DMS 273 treated with DMSO at 0.1 percent for 48 hours (cell line): ENCODE results near the gene SLC2A11.
"Not testable (repeated sequence)": the region's sequence is repeated elsewhere in the genome, so short reads cannot be mapped to it uniquely, and the experiment has no call there.

ENCODE experiments used
- DNase-seq: peaks from one replicate; lab custom pipeline; 2025; lab: John Stamatoyannopoulos, UW

The SLC2A11 gene

GRCh38 chr22:23891726-23892125 lies 34.1 kb downstream of the SLC2A11 start:
- no peak for DNase-seq

GRCh38 chr22:23892130-23892529 lies 34.5 kb downstream of the SLC2A11 start:
- no peak for DNase-seq

GRCh38 chr22:23892706-23893105 lies 35.0 kb downstream of the SLC2A11 start:
- DNase-seq = no peak

- DNase-seq = no peak
Observed at GRCh38 chr22:23893121-23893944, 35.7 kb downstream of the SLC2A11 start.

GRCh38 chr22:23893945-23894709 lies 36.5 kb downstream of the SLC2A11 start, which contains the start of gene MIF:
Gene MIF (plus strand): TSS chr22:23894383. CDS start chr22:23894475, 92 bp downstream.
- DNase-seq = peak; percentile 81

- DNase-seq = peak; percentile 19
Observed at GRCh38 chr22:23894710-23895598, 37.3 kb downstream of the SLC2A11 start.

- DNase-seq = no peak
Observed at GRCh38 chr22:23895599-23896144, 38.0 kb downstream of the SLC2A11 start.

- no peak for DNase-seq
Observed at GRCh38 chr22:23896166-23896522, 38.5 kb downstream of the SLC2A11 start.

GRCh38 chr22:23896523-23897186 lies 39.0 kb downstream of the SLC2A11 start:
- no peak for DNase-seq

- DNase-seq = no peak
Observed at GRCh38 chr22:23897320-23897719, 39.6 kb downstream of the SLC2A11 start.

- DNase-seq = no peak
Observed at GRCh38 chr22:23898006-23898974, 40.6 kb downstream of the SLC2A11 start.

- no peak for DNase-seq
Observed at GRCh38 chr22:23899042-23899745, 41.5 kb downstream of the SLC2A11 start.

- not testable (repeated sequence) for DNase-seq
Observed at GRCh38 chr22:23900227-23900626, 42.6 kb downstream of the SLC2A11 start.

GRCh38 chr22:23901600-23901999 lies 43.9 kb downstream of the SLC2A11 start:
- no peak for DNase-seq

- DNase-seq = peak; percentile 24
Observed at GRCh38 chr22:23903328-23903971, 45.8 kb downstream of the SLC2A11 start.

- DNase-seq = no peak
Observed at GRCh38 chr22:23904573-23905254, 47.0 kb downstream of the SLC2A11 start.

GRCh38 chr22:23906641-23907040 lies 49.0 kb downstream of the SLC2A11 start:
- DNase-seq = no peak

- not testable (repeated sequence) for DNase-seq
Observed at GRCh38 chr22:23907423-23907822, 49.7 kb downstream of the SLC2A11 start.
